GM18868 (cell line): Measurements from ENCODE around the gene EIF2S3B.
"Not testable (repeated sequence)": the region's sequence is repeated elsewhere in the genome, so short reads cannot be mapped to it uniquely, and the experiment has no call there.

ENCODE experiments used
- ATAC-seq: cut with Tn5 transposase; IDR thresholded peaks from one replicate; pipeline ENCODE4 v1.9.1; 2021; ENCODE audit warnings: mild to moderate bottlenecking, moderate library complexity; ENCODE audit not compliant: unreplicated experiment

EIF2S3B gene

GRCh38 chr12:10505620-10506019, at the start of gene EIF2S3B:
Gene EIF2S3B, plus strand, starts transcription at chr12:10505890. Its CDS starts 13 bp downstream, at chr12:10505903.
- ATAC-seq: no peak

GRCh38 chr12:10456856-10457255, 48.8 kb upstream of the EIF2S3B start:
- no peak for ATAC-seq

GRCh38 chr12:10457760-10458159, 47.9 kb upstream of the EIF2S3B start:
- ATAC-seq: no peak

GRCh38 chr12:10466311-10466710, 39.4 kb upstream of the EIF2S3B start:
- ATAC-seq: no peak

- no peak for ATAC-seq
These were observed 36.0 kb upstream of the EIF2S3B start for GRCh38 chr12:10469701-10470100.

- not testable (repeated sequence) for ATAC-seq
These were observed 32.9 kb upstream of the EIF2S3B start for GRCh38 chr12:10472808-10473207.

GRCh38 chr12:10481901-10482300, 23.8 kb upstream of the EIF2S3B start:
- not testable (repeated sequence) for ATAC-seq

- not testable (repeated sequence) for ATAC-seq
These were observed 18.4 kb upstream of the EIF2S3B start for GRCh38 chr12:10487328-10487727.

- ATAC-seq: no peak
These were observed 13.9 kb upstream of the EIF2S3B start for GRCh38 chr12:10491766-10492165.

GRCh38 chr12:10497602-10498001, 8.1 kb upstream of the EIF2S3B start:
- no peak for ATAC-seq

- ATAC-seq: no peak
These were observed 7.6 kb upstream of the EIF2S3B start for GRCh38 chr12:10498042-10498441.

- ATAC-seq: no peak
These were observed 4.7 kb upstream of the EIF2S3B start for GRCh38 chr12:10501030-10501429.

- ATAC-seq: no peak
These were observed 2.2 kb upstream of the EIF2S3B start for GRCh38 chr12:10503460-10503859.

GRCh38 chr12:10511756-10512355, 6.2 kb downstream of the EIF2S3B start:
- ATAC-seq: no peak

GRCh38 chr12:10512798-10513197, 7.1 kb downstream of the EIF2S3B start:
- no peak for ATAC-seq

- no peak for ATAC-seq
These were observed 15.9 kb downstream of the EIF2S3B start for GRCh38 chr12:10521555-10521954.

GRCh38 chr12:10528174-10528953, 22.7 kb downstream of the EIF2S3B start:
- ATAC-seq: no peak

GRCh38 chr12:10529603-10530002, 23.9 kb downstream of the EIF2S3B start:
- ATAC-seq: no peak

GRCh38 chr12:10537721-10538120, 32.0 kb downstream of the EIF2S3B start:
- no peak for ATAC-seq

- peak; percentile 82 for ATAC-seq
These were observed 35.1 kb downstream of the EIF2S3B start for GRCh38 chr12:10540776-10541205.

- no peak for ATAC-seq
These were observed 37.8 kb downstream of the EIF2S3B start for GRCh38 chr12:10543499-10543898.

GRCh38 chr12:10551375-10551774, 45.7 kb downstream of the EIF2S3B start:
- no peak for ATAC-seq
